Central memory CD8-positive, alpha-beta T cell (primary cell): ENCODE measurements around the gene DHCR24.

Experiments
- ATAC-seq: fragments of 150-1000 bp; cut with Tn5 transposase; replicated peaks from 2 replicates; pipeline ENCODE4 v1.10.0; 2022; ENCODE audit warnings: mild to moderate bottlenecking, moderate FRiP score, moderate number of reproducible peaks; ENCODE audit not compliant: poor library complexity, severe bottlenecking; ENCODE audit errors: extremely low read depth
- DNase-seq, 2 donors: peaks; one replicate each; pipeline ENCODE4 v3.0.0; 2021; ENCODE audit warnings: low spot score in 2 of 2
- H3K27ac Mint-ChIP-seq: one replicate; pipeline ENCODE4 v1.8.0; 2022; ENCODE audit warnings: low read depth, mild to moderate bottlenecking, moderate library complexity, mixed read lengths
- H3K27me3 Mint-ChIP-seq: one replicate; pipeline ENCODE4 v1.8.0; 2022; ENCODE audit warnings: mixed read lengths
- H3K36me3 Mint-ChIP-seq: one replicate; pipeline ENCODE4 v1.8.0; 2022; ENCODE audit warnings: mild to moderate bottlenecking, moderate library complexity, mixed read lengths; ENCODE audit not compliant: insufficient read depth
- H3K4me1 Mint-ChIP-seq: one replicate; pipeline ENCODE4 v1.8.0; 2022; ENCODE audit warnings: mixed read lengths
- H3K4me3 Mint-ChIP-seq: one replicate; pipeline ENCODE4 v1.8.0; 2022; ENCODE audit warnings: mild to moderate bottlenecking, moderate library complexity, mixed read lengths
- H3K9me3 Mint-ChIP-seq: one replicate; pipeline ENCODE4 v1.8.0; 2022; ENCODE audit warnings: mixed read lengths

DHCR24 gene

DNA sequence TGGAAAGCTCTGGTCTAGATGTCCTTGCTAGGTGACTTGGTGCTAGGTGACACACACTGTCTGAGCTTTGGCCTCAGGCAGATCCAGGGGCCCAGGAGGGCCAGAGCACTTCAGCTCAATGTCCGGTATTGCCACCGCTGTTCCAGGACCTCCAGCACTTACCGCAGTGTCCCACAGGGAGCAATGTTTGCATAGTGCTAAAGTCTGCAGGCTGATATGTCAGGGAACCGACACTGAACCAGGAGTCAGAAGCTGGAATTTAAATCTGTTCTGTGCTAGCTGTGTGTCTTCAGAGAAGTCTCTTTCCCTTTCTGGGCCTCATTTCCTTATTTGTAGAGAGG, 19.3 kb downstream of the DHCR24 start:
- DNase-seq = no peak
- Mint-ChIP-seq H3K9me3 (no peaks in the 10 kb centered on the region), H3K4me1 (no peaks in the 10 kb centered on the region), H3K4me3 (no peak overlapping the region), H3K27me3 (no peaks in the 10 kb centered on the region), H3K36me3 (peaks cover 6% of the 10 kb centered on the region), H3K27ac (no peak overlapping the region)
- ATAC-seq = no peak

- DNase-seq (no peak), ATAC-seq (no peak)
- Mint-ChIP-seq H3K9me3 (no peaks in the 10 kb centered on the region), H3K27me3 (no peaks in the 10 kb centered on the region), H3K4me3 (no peak overlapping the region), H3K4me1 (peaks cover 2% of the 10 kb centered on the region), H3K36me3 (peaks cover 6% of the 10 kb centered on the region), H3K27ac (no peak overlapping the region)
These were observed 19.9 kb downstream of the DHCR24 start for GRCh38 chr1:54866801-54867716.

DNA sequence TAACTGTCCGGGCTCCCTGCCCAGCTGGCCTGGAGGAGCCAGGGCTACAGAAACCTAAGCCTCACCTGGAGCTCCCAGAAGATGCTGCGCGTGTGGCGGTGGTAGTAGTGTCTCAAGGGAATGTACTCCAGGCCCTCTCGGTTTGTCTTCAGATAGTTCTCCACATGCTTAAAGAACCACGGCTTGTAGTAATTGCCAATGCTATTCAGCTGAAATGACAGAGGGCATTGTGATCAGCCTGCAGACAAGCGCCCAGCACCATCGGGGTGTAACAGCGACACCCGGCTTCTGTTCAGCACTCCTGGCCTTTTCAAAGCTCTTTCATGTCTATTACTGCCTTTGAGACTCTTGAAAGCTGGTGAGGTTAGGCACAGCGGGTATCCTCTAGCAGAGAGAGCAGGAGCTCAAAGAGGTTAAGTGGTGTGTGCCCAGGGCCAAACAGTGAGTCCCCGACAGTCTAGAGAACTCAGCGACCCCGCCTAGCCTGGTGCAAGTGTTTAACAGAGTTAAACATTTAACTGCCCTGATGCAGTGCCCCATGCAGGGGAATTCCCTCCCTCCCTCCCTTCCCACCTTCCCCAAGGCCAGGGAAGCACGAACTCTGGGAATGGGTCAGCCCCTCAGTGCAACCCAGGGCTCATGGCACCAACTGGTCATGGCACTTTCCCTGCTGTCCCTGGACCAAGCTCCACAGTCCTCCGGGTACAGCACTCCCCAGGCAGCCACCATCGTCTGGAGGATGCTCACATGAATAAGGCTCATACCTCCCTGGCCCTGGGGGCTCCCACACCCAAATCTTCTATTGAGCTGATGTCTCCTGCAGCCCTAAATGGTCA, 21.5 kb downstream of the DHCR24 start:
- Mint-ChIP-seq H3K27ac (no peak overlapping the region), H3K36me3 (peaks cover 5% of the 10 kb centered on the region), H3K4me3 (no peak overlapping the region), H3K4me1 (peaks cover 12% of the 10 kb centered on the region), H3K27me3 (no peaks in the 10 kb centered on the region), H3K9me3 (no peaks in the 10 kb centered on the region)
- no peak for DNase-seq
- ATAC-seq = no peak

DNA sequence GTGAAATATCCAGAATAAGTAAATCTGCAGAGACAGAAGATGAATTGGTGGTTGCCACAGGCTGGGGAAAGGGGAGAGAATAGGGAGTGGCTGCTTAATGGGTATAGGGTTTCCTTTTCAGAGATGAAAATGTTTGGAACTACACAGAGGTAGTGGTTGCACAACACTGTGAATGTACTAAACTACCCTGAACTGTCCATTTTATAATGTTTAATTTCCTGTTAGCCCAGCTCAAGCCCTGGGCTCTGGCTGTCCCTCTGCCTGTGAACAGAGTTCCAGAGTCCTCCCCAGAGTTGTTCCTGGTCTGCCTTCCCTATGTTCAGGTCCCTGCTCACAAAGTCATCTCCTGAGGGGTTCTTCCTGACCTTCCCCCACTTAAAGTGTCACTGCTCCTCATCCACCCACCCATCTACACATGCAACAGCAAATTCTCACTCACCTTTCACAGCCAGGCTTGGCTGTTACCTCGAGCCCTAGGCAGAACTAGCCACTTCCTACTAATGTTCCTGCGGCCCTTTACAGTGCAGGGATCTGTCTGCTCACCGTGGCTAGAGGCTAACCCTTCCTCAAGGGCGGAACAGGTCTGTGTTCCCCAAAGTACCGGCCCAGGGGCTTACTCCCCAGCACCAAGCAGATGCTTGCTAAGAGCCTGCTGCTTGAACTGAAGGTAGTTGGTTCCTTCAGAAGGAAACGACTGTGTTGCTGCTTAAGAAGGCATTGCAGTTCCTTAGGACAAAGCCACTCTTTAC, 22.4 kb downstream of the DHCR24 start:
- ATAC-seq (no peak), DNase-seq (no peak)
- Mint-ChIP-seq H3K27me3 (no peaks in the 10 kb centered on the region), H3K4me3 (no peak overlapping the region), H3K9me3 (no peaks in the 10 kb centered on the region), H3K27ac (no peak overlapping the region), H3K36me3 (peaks cover 4% of the 10 kb centered on the region), H3K4me1 (peaks cover 12% of the 10 kb centered on the region)

GRCh38 chr1:54863267-54863665, 23.7 kb downstream of the DHCR24 start:
- ATAC-seq = no peak
- no peaks in the 10 kb centered on the region for H3K9me3 Mint-ChIP-seq
- no peak overlapping the region for H3K27ac Mint-ChIP-seq
- H3K4me3 Mint-ChIP-seq = no peak overlapping the region
- H3K4me1 Mint-ChIP-seq = peaks cover 12% of the 10 kb centered on the region
- no peaks in the 10 kb centered on the region for H3K27me3 Mint-ChIP-seq
- no peak for DNase-seq
- H3K36me3 Mint-ChIP-seq = no peaks in the 10 kb centered on the region

DNA sequence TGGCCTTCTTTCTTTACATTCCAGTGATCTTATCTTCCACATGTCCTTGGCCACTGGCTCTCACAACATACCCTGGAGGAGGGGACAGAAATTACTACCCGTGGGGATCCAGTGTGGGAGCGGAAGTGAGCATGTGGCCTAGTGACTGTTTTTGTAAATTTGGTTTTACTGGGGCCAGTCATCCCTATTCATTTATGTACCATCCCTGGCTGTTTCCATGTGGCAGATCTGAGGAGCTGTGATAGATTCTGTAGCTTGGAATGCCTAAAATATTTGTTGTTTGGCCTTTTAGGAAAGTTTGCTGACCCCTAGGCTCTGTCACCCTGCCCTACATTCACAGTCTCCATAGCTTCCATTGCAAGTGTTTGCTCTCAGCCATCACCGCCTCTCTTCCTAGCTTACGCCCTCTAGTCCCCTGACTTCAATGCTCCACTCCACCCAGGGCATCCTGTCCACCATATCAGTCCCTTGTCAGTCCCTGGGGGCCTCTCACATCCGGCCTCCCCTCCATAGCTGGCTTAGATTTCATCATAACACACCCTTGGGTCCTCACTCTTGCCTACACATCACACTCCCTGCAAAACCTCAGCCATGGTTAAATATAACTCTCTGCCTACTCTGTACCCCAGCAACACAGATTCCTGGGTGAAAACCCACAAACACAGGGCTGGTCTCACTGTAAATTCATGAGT, 25.8 kb downstream of the DHCR24 start:
- ATAC-seq (no peak), DNase-seq (no peak)
- peaks cover 12% of the 10 kb centered on the region for H3K4me1 Mint-ChIP-seq
- no peaks in the 10 kb centered on the region for H3K27me3 Mint-ChIP-seq
- no peaks in the 10 kb centered on the region for H3K9me3 Mint-ChIP-seq
- no peak overlapping the region for H3K4me3 Mint-ChIP-seq
- H3K36me3 Mint-ChIP-seq = peaks cover under 1% of the 10 kb centered on the region
- H3K27ac Mint-ChIP-seq = peak overlapping the region; percentile 5

GRCh38 chr1:54859700-54860391, 27.1 kb downstream of the DHCR24 start:
- H3K9me3 Mint-ChIP-seq = no peaks in the 10 kb centered on the region
- DNase-seq (no peak), ATAC-seq (no peak)
- H3K36me3 Mint-ChIP-seq = peaks cover 2% of the 10 kb centered on the region
- H3K27ac Mint-ChIP-seq = no peak overlapping the region
- H3K4me1 Mint-ChIP-seq = peaks cover 12% of the 10 kb centered on the region
- H3K27me3 Mint-ChIP-seq = no peaks in the 10 kb centered on the region
- no peak overlapping the region for H3K4me3 Mint-ChIP-seq

DNA sequence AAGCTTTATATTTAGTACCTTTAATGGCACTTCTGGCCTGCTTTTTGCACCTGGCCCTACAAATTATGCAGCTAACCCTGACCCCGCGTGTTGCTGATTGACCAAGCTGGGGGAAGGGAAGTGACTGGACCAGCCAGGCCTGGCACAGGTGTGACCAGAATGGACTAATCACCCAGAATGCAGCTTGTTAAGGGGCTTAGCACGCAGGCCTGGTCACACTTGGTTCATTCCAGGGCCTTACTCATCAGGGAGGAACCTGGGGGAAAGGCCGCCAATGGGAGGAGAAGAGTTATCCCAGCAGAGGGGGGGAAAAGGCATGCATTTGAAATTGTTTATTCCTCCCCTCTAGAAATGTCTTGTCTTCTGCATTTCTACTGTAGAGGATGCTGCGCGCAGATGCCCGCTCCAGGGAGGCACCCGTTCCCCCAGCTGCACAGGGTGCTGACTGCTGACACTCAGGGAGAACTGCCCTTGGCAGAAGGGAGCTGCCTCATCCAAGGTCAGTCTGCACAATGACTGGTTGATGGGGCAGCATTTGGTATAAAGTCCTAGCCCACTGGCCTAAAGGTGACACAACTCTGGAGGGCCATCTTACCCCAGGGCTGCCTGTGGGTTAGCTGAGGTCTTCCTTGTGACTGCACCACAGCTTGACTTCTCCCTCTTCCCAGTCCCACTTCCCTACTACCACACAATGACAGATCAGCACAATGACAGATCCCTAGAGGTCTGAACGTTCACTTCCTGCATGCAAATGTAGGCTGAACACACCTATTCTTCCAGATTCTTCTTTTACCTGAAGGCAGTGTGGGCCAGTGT, 29.0 kb downstream of the DHCR24 start:
- Mint-ChIP-seq H3K4me3 (no peak overlapping the region), H3K4me1 (peaks cover 12% of the 10 kb centered on the region), H3K9me3 (no peaks in the 10 kb centered on the region), H3K27ac (no peak overlapping the region), H3K36me3 (peaks cover 5% of the 10 kb centered on the region), H3K27me3 (no peaks in the 10 kb centered on the region)
- ATAC-seq (no peak), DNase-seq (no peak)

GRCh38 chr1:54857141-54857540, 29.9 kb downstream of the DHCR24 start:
- Mint-ChIP-seq H3K27ac (no peak overlapping the region), H3K27me3 (no peaks in the 10 kb centered on the region), H3K4me3 (no peak overlapping the region), H3K9me3 (no peaks in the 10 kb centered on the region), H3K4me1 (peaks cover 10% of the 10 kb centered on the region), H3K36me3 (peaks cover 5% of the 10 kb centered on the region)
- ATAC-seq (no peak), DNase-seq (no peak)

DNA sequence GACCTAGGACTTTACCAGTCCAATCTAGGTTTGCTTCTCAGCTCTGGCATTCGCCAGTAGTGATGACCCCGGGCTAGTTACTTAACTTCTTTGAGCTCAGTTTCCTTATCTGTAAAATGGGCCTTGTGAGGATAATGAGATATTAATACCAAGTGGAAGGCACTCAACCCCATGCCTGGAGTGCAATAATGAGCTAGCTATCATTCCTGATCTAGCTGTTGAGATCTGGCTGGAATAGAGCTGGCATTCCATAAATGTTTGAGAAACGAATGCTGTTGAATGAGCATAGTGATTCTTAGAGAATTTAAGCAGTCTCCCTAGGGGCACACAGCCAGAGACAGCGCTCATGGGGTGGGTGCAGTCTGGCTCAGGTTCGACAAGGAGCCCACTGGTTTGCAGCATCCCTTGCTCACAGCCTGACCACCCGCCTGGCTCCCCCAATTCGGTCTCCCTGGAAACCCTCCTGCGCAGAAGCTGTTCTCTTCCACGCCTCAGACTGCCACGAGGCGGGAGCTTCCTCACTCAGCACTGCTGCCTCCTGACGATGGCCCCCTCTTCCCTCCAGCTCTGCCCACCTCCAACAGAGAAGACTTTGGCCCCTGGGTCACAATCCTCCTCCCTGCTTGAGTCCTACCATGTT, 32.5 kb downstream of the DHCR24 start:
- Mint-ChIP-seq H3K9me3 (no peaks in the 10 kb centered on the region), H3K4me3 (no peak overlapping the region), H3K27me3 (no peaks in the 10 kb centered on the region), H3K27ac (no peak overlapping the region), H3K36me3 (peaks cover 7% of the 10 kb centered on the region), H3K4me1 (no peaks in the 10 kb centered on the region)
- ATAC-seq (no peak), DNase-seq (no peak)
